ENCODE measurements around the gene SELENOV.

SELENOV gene

DNA sequence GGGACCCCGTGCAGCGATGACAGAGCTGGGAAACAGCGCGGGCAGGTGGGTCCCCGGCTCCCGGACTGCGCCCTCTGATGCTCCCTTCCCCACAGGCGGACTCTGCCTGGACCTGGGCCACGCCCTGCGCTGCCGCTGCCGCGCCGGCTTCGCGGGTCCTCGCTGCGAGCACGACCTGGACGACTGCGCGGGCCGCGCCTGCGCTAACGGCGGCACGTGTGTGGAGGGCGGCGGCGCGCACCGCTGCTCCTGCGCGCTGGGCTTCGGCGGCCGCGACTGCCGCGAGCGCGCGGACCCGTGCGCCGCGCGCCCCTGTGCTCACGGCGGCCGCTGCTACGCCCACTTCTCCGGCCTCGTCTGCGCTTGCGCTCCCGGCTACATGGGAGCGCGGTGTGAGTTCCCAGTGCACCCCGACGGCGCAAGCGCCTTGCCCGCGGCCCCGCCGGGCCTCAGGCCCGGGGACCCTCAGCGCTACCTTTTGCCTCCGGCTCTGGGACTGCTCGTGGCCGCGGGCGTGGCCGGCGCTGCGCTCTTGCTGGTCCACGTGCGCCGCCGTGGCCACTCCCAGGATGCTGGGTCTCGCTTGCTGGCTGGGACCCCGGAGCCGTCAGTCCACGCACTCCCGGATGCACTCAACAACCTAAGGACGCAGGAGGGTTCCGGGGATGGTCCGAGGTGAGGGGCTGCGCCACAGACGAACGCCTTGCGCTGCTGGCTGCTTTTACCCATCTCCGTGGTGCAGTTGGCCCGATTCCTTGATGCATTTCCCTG, 7.8 kb upstream of the SELENOV start:
- no peaks in the 10 kb centered on the region for H3K4me1 ChIP-seq (ENCODE audit: control insufficient read depth, insufficient read depth, low read length, poor library complexity, severe bottlenecking)
- H3K27ac ChIP-seq (ENCODE audit: low read depth, low read length, severe bottlenecking) = no peak overlapping the region
- H3K9me3 ChIP-seq (ENCODE audit: control insufficient read depth, low read length) = peaks cover 4% of the 10 kb centered on the region
- 3 to 4% methylated on average over 46 to 87 of the region's 96 CpGs for WGBS, 2 experiments (ENCODE audit: insufficient coverage in 2 of 2)
- peak overlapping the region; percentile 47 for H3K4me3 ChIP-seq (ENCODE audit: extremely low read depth, insufficient read depth, low read length, poor library complexity, severe bottlenecking)
- no peaks in the 10 kb centered on the region for H3K36me3 ChIP-seq (ENCODE audit: control insufficient read depth, insufficient read depth, low read length)

DNA sequence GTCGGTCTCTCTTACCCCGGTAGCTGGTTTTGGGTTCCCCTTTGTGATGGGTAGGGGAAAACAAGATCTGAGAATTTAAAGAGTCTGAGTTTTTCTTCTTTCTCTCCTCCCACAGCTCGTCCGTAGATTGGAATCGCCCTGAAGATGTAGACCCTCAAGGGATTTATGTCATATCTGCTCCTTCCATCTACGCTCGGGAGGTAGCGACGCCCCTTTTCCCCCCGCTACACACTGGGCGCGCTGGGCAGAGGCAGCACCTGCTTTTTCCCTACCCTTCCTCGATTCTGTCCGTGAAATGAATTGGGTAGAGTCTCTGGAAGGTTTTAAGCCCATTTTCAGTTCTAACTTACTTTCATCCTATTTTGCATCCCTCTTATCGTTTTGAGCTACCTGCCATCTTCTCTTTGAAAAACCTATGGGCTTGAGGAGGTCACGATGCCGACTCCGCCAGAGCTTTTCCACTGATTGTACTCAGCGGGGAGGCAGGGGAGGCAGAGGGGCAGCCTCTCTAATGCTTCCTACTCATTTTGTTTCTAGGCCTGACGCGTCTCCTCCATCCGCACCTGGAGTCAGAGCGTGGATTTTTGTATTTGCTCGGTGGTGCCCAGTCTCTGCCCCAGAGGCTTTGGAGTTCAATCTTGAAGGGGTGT, 7.1 kb upstream of the SELENOV start:
- Histone ChIP-seq H3K36me3 (ENCODE audit: control insufficient read depth, insufficient read depth, low read length) (no peaks in the 10 kb centered on the region), H3K27ac (ENCODE audit: low read depth, low read length, severe bottlenecking) (no peak overlapping the region), H3K4me1 (ENCODE audit: control insufficient read depth, insufficient read depth, low read length, poor library complexity, severe bottlenecking) (no peaks in the 10 kb centered on the region), H3K9me3 (ENCODE audit: control insufficient read depth, low read length) (peaks cover 4% of the 10 kb centered on the region), H3K4me3 (ENCODE audit: extremely low read depth, insufficient read depth, low read length, poor library complexity, severe bottlenecking) (peak overlapping the region; percentile 47)
- WGBS, 2 experiments (ENCODE audit: insufficient coverage in 2 of 2) = 33 to 45% methylated on average over 15 to 20 of the region's 24 CpGs

DNA sequence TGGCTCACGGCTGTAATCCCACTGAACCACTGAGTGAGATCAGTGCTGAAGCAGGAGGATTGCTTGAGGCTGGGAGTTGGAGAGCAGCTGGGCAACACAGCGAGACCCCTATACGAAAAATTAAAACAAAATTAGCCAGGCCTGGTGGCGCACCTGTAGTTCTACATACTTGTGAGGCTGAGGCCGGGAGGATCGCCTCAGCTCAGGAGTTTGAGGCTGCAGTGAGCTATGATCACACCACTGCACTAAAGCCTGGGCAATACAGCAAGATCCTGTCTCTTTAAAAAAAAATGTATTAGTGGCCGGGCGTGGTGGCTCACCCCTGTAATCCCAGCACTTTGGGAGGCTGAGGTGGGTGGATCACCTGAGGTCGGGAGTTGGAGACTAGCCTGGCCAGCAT, 6.3 kb upstream of the SELENOV start:
- Histone ChIP-seq H3K4me1 (ENCODE audit: control insufficient read depth, insufficient read depth, low read length, poor library complexity, severe bottlenecking) (no peaks in the 10 kb centered on the region), H3K4me3 (ENCODE audit: extremely low read depth, insufficient read depth, low read length, poor library complexity, severe bottlenecking) (no peak overlapping the region), H3K27ac (ENCODE audit: low read depth, low read length, severe bottlenecking) (no peak overlapping the region), H3K9me3 (ENCODE audit: control insufficient read depth, low read length) (peaks cover 4% of the 10 kb centered on the region), H3K36me3 (ENCODE audit: control insufficient read depth, insufficient read depth, low read length) (no peaks in the 10 kb centered on the region)
- 92 to 95% methylated on average over 6 to 7 of the region's 9 CpGs for WGBS, 2 experiments (ENCODE audit: insufficient coverage in 2 of 2)

DNA sequence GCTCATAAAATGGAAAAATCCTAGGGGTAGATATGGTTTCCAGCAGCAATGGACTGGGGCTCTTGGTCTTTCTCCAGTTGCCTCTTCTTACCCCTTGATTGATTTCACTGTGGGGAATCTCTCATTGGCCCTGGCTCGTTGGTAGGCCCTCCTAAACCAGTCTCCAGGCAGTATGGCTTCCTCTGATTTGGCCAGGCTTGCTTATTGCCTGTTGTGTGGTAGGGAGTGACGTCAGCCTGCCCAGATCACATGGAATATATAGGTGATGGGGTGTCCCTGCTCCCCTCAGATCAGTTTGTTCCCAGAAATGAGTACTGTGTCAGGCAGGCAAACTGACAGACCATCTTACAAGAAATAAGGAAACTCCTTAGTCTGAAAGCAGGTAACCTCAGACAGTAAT, 5.7 kb upstream of the SELENOV start:
- Histone ChIP-seq H3K4me1 (ENCODE audit: control insufficient read depth, insufficient read depth, low read length, poor library complexity, severe bottlenecking) (no peaks in the 10 kb centered on the region), H3K27ac (ENCODE audit: low read depth, low read length, severe bottlenecking) (no peak overlapping the region), H3K9me3 (ENCODE audit: control insufficient read depth, low read length) (peaks cover 4% of the 10 kb centered on the region), H3K36me3 (ENCODE audit: control insufficient read depth, insufficient read depth, low read length) (no peaks in the 10 kb centered on the region), H3K4me3 (ENCODE audit: extremely low read depth, insufficient read depth, low read length, poor library complexity, severe bottlenecking) (no peak overlapping the region)
- 80 to 83% methylated on average over 1 of the region's 2 CpGs for WGBS, 2 experiments (ENCODE audit: insufficient coverage in 2 of 2)

DNA sequence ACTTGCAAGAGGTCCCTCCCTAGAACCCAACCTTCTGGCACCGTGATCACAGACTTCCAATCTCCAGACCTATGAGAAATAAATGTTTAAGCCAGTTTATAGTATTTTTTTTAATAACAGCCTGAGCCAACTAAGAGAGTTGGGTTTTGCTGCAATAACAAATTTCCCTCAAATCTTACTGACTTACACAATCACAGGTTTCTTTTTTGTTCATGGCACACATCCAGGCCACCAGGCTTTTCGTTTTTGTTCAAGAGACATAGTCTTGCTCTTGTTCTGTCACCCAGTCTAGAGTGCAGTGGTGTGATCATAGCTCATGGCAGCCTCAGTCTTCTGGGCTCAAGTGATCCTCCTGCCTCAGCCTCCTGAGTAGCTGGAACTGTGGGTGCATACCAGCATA, 2.0 kb upstream of the SELENOV start:
- H3K4me3 ChIP-seq (ENCODE audit: extremely low read depth, insufficient read depth, low read length, poor library complexity, severe bottlenecking) = no peak overlapping the region
- H3K4me1 ChIP-seq (ENCODE audit: control insufficient read depth, insufficient read depth, low read length, poor library complexity, severe bottlenecking) = no peaks in the 10 kb centered on the region
- H3K27ac ChIP-seq (ENCODE audit: low read depth, low read length, severe bottlenecking) = no peak overlapping the region
- no peaks in the 10 kb centered on the region for H3K36me3 ChIP-seq (ENCODE audit: control insufficient read depth, insufficient read depth, low read length)
- no peaks in the 10 kb centered on the region for H3K9me3 ChIP-seq (ENCODE audit: control insufficient read depth, low read length)
- WGBS, 2 experiments (ENCODE audit: insufficient coverage in 2 of 2) = 82% methylated on average over 1 of the region's 2 CpGs; no CpG with 5 or more reads in 1 of the 2 experiments

DNA sequence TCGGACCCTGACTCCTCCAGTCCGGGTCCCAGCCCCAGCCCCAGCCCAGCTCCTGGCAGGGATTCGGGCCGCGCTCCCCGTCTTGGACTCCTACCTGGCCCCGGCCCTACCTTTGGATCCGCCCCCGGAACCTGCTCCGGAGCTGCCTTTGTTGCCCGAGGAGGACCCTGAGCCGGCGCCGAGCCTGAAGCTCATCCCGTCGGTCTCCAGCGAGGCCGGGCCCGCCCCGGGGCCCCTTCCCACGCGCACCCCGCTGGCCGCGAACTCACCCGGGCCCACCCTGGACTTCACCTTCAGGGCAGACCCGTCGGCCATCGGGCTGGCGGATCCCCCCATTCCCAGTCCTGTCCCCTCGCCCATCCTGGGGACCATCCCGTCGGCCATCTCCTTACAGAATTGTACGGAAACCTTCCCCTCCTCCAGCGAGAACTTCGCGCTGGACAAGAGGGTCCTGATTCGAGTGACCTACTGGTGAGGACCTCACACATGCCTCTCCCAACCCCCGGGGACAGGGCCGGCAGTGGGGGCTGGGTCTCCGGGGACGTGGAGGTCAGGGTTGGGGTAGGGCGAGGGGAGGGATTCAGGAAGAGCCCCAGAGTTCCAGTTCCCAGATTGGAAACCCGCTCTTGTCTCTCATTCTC, 732 bp downstream of the SELENOV start:
- Histone ChIP-seq H3K4me1 (ENCODE audit: control insufficient read depth, insufficient read depth, low read length, poor library complexity, severe bottlenecking) (peaks cover 5% of the 10 kb centered on the region), H3K4me3 (ENCODE audit: extremely low read depth, insufficient read depth, low read length, poor library complexity, severe bottlenecking) (peak overlapping the region; percentile 53), H3K9me3 (ENCODE audit: control insufficient read depth, low read length) (no peaks in the 10 kb centered on the region), H3K27ac (ENCODE audit: low read depth, low read length, severe bottlenecking) (no peak overlapping the region), H3K36me3 (ENCODE audit: control insufficient read depth, insufficient read depth, low read length) (no peaks in the 10 kb centered on the region)
- 2 to 4% methylated on average over 20 to 32 of the region's 44 CpGs for WGBS, 2 experiments (ENCODE audit: insufficient coverage in 2 of 2)

DNA sequence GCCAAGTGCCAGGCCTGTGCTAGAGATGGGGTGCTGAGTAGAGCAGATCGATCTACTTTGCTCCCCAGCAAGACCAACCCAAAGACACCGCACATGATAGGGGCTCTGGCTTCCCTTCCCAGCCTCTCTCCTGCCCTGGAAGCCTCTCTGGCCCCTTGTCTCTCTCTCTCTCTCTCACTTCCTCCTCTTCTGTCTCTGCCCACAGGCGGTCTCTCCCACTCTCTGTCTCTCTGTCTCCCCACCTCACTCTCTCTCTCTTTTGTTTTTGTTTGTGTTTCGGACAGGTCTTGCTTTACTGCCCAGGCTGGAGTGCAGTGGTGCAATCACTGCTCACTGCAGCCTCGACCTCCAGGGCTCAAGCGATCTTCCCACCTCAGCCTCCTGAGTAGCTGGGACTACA, 1.3 kb downstream of the SELENOV start:
- Histone ChIP-seq H3K36me3 (ENCODE audit: control insufficient read depth, insufficient read depth, low read length) (no peaks in the 10 kb centered on the region), H3K9me3 (ENCODE audit: control insufficient read depth, low read length) (no peaks in the 10 kb centered on the region), H3K4me3 (ENCODE audit: extremely low read depth, insufficient read depth, low read length, poor library complexity, severe bottlenecking) (peak overlapping the region; percentile 53), H3K27ac (ENCODE audit: low read depth, low read length, severe bottlenecking) (no peak overlapping the region), H3K4me1 (ENCODE audit: control insufficient read depth, insufficient read depth, low read length, poor library complexity, severe bottlenecking) (peaks cover 5% of the 10 kb centered on the region)
- 66 to 73% methylated on average over 5 to 6 of the region's 6 CpGs for WGBS, 2 experiments (ENCODE audit: insufficient coverage in 2 of 2)

DNA sequence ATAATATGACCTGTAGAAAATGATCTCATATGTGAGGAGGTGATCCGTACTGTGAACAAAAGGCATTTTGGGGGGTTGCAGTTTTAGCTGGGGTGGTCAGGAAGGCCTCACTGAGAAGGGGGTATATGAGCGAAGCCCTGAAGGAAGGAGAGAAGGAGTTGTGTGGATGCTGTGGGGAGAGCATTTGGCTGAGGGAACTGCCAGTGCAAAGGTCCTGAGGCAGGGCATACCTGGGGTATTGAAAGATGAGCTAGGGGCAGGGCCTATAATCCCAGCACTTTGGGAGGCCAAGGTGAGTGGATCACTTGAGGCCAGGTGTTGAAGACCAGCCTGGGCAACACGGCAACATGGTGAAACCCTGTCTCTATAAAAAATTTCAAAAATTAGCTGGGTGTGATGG, 2.5 kb downstream of the SELENOV start:
- H3K4me1 ChIP-seq (ENCODE audit: control insufficient read depth, insufficient read depth, low read length, poor library complexity, severe bottlenecking) = peaks cover 5% of the 10 kb centered on the region
- H3K4me3 ChIP-seq (ENCODE audit: extremely low read depth, insufficient read depth, low read length, poor library complexity, severe bottlenecking) = no peak overlapping the region
- WGBS, 2 experiments (ENCODE audit: insufficient coverage in 2 of 2) = 63 to 81% methylated on average over 2 to 3 of the region's 3 CpGs
- H3K9me3 ChIP-seq (ENCODE audit: control insufficient read depth, low read length) = no peaks in the 10 kb centered on the region
- no peak overlapping the region for H3K27ac ChIP-seq (ENCODE audit: low read depth, low read length, severe bottlenecking)
- H3K36me3 ChIP-seq (ENCODE audit: control insufficient read depth, insufficient read depth, low read length) = no peaks in the 10 kb centered on the region

DNA sequence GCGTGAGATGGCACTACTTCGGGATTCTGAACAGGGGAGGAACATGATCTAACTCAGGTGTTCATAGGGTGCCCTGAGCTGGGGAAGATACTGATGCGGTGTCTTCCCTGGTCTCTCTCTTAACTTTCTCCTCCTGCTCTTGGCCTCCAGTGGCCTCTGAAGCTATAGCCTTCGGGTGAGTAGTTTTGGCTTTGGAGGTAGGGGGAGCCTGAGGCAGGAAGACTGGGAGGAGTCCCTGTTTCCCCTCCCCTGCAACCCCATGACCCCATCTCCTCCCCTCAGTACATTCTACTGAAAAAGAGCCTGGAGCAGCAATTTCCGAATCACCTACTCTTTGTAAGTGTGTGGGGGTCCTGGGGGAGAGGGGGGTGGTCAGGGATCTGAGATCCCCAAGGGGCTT, 3.5 kb downstream of the SELENOV start:
- no peaks in the 10 kb centered on the region for H3K36me3 ChIP-seq (ENCODE audit: control insufficient read depth, insufficient read depth, low read length)
- 55% methylated on average over 3 of the region's 5 CpGs; no CpG with 5 or more reads in 1 of the 2 experiments for WGBS, 2 experiments (ENCODE audit: insufficient coverage in 2 of 2)
- no peak overlapping the region for H3K4me3 ChIP-seq (ENCODE audit: extremely low read depth, insufficient read depth, low read length, poor library complexity, severe bottlenecking)
- peak overlapping the region; percentile 2 for H3K27ac ChIP-seq (ENCODE audit: low read depth, low read length, severe bottlenecking)
- H3K4me1 ChIP-seq (ENCODE audit: control insufficient read depth, insufficient read depth, low read length, poor library complexity, severe bottlenecking) = peaks cover 5% of the 10 kb centered on the region
- H3K9me3 ChIP-seq (ENCODE audit: control insufficient read depth, low read length) = no peaks in the 10 kb centered on the region

DNA sequence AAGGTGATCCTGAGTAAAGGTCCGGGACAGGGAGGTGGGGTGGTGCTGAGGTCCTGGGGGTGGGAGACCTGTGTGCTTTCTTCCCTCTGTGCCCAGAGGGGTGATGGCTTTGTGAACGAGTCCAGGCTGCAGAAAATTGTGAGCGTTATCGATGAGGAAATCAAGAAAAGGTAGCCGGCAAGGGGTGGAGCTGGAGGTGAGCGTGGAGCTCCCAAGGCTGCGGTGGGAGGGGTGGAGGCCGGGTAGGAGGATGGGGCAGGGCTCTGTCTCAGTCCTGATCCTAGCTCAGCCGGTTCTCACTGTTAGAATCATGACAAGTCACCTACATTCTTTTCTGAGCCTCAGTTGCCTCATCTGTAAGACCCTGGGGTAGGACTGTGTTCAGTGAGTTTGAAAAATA, 4.0 kb downstream of the SELENOV start:
- 39 to 47% methylated on average over 6 to 8 of the region's 9 CpGs for WGBS, 2 experiments (ENCODE audit: insufficient coverage in 2 of 2)
- Histone ChIP-seq H3K4me3 (ENCODE audit: extremely low read depth, insufficient read depth, low read length, poor library complexity, severe bottlenecking) (no peak overlapping the region), H3K4me1 (ENCODE audit: control insufficient read depth, insufficient read depth, low read length, poor library complexity, severe bottlenecking) (peaks cover 5% of the 10 kb centered on the region), H3K27ac (ENCODE audit: low read depth, low read length, severe bottlenecking) (peak overlapping the region; percentile 2), H3K36me3 (ENCODE audit: control insufficient read depth, insufficient read depth, low read length) (no peaks in the 10 kb centered on the region), H3K9me3 (ENCODE audit: control insufficient read depth, low read length) (no peaks in the 10 kb centered on the region)

Data from mesodermal cell (in vitro differentiated cells).